HG02885 (cell line): Measurements from ENCODE around the gene TNS1.

Source experiments
- ATAC-seq: cut with Tn5 transposase; IDR thresholded peaks from one replicate; pipeline ENCODE4 v1.9.1; 2021; ENCODE audit warnings: mild to moderate bottlenecking; ENCODE audit not compliant: unreplicated experiment, poor library complexity

TNS1 gene

GRCh38 chr2:218017211-218018053 is 14.6 kb upstream of the TNS1 start:
- ATAC-seq, result no peak

GRCh38 chr2:218016810-218017209 is 14.0 kb upstream of the TNS1 start:
- no peak for ATAC-seq

DNA sequence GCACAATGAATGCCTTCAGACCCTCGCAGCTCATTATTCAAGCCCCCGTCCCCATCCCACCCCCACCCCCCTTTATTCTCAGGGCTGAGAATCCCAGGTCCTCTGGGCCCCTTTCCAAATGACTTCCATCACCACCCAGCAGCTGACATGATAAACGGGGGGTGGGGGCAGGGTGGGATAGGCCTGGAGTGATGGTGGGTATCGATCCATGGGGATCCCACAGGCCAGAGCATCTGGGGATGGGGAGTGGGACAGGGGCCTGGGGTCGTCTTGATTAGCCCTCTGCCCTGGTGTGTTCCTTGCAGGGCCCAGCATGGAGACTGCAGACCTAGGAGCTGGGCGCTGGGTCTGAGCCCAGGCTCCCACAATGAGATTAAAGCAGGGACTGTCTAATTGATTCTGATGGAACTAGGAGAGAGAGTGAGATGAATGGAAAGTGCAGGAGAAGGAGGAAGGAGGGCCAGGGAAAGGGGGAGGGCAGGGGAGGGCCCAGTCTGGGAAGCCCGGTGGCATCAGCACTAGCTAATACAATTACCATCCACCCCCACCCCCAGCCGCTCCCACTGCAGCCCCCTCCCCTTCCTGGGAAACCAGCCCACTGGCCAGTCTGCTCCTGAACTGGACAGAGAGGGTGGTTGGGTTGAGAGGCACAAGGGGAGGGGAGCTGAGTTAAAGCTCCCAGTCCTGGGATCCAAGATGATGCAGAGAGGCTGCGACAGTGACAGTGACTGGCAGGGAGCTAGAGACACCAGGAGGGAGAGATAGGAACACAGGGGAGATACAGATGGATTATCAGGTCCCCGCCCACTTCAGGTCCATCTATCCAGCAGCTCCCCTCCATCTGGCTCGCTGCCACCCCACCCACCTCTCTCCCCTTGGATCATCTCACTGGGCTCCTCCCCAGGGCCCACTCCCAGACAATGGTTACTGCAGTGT is 13.1 kb upstream of the TNS1 start:
- no peak for ATAC-seq

DNA sequence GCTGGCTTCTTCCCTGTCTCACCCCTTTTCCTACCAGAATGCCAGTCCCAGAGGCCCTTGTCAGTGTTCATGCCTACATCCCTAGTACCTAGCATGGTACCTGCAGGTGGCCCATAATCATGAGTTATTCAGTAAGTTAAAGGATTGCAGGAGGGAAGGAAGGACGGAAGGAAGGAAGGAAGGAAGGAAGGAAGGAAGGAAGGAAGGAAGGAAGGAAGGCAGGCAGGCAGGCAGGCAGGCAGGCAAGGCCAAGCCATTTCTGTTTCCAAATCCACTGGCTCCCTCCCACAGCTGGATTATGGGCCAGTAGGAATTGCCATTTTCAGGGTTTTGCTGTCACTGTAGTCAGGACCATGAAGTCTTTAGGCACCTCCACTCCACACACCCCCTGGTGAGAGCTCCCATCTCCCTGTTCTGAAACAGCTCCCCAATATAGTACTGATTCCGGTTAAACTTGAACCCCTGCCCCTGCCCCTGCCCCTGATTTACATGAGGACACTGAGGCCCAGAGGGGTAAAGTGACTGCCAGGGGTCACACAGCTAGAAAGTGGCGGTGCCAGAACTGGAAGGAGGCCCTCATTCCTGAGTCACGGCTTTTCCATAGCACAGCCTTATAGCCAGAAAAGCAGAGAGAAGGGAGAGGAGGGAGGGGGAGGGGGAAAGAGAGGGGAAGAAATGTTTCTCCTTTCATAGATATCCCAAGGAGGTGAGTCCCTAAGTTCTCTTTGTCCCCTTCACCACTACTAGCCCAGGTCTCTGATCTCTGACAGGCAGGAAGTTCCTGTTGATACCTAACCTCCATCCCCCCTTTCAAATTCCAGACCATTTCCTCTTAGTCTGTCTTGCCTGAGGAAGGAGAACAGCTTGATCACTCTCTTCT is 12.2 kb upstream of the TNS1 start:
- ATAC-seq, result no peak

DNA sequence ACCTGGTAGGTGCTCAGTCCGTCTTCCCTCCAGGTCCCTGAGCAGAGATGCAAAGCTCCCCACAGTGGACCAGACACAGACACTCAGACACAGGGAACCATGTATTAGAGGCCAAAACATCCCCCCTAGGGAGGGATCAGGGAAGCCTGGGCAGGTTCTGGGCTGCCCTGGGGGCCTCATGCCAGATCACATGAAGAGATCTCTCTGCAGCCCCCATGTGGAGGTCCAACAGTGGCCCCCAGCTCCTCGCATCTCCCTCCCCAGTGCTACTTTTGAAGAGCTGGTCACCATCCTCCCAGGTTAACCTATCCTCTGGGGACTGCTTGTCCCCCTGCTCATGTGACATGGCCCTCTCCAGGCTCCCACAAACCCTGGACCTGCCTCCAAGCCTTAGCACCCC is 10.5 kb upstream of the TNS1 start:
- ATAC-seq, result no peak

- ATAC-seq, result no peak
Measured at GRCh38 chr2:218012284-218012683, 9.5 kb upstream of the TNS1 start.

- no peak for ATAC-seq
Measured at GRCh38 chr2:218011653-218012040, 8.9 kb upstream of the TNS1 start.

DNA sequence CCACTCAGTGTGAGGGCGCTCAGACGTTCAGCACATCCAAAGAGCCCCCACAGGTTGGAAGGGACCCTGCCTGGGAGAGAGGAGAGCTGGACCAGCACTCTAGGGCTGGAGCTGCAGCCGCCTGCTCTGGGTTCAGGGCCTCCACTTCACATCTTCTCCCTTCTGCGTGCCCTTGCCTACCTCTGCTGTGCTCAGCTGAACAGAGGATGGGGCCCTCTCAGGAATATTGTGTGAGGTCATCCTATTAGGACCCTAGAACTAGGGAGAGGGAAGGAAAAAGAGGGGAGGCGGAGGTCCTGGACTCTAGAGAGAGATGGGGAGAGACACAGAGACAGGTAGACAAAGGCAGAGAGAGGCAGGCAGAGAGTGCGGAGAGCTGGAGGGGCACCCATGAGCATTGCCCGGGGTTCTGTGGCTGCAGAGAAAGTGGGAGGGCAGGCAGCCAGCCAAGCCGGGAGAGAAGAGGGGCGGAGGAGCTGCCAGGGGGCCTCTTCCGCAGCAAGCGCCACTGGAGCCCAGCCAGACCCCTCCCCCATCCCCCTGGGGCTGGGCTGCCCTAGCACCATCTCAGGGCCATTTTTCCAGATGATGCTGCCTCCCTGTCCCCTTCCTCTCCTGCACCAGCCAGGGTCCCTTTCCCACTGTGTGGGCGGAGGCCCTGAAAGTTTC is 8.3 kb upstream of the TNS1 start:
- no peak for ATAC-seq

- no peak for ATAC-seq
Measured at GRCh38 chr2:218010140-218010983, 7.6 kb upstream of the TNS1 start.

- no peak for ATAC-seq
Measured at GRCh38 chr2:218009765-218010139, 7.0 kb upstream of the TNS1 start.

GRCh38 chr2:218009231-218009630 is 6.4 kb upstream of the TNS1 start:
- no peak for ATAC-seq

GRCh38 chr2:218008060-218009040 is 5.6 kb upstream of the TNS1 start:
- ATAC-seq, result no peak

DNA sequence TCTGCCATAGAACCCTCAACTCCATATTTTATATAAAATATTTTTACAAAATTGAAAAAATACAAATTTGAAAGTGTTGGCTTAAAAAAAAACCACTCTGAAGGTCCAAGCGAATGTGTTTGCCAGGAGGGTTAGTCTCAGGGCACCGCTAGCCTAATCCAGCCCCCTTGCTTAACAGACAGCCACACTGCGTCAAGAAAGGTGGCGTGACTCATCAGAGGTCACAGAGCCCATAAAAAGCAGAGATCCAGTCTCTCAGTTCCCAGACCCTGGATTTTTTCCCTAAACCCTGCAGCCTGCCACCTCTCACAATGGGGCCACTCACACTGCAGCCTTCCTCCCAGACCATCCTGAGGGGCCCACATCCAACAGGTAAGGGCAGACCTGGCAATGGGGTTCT is 3.9 kb upstream of the TNS1 start:
- ATAC-seq, result no peak

GRCh38 chr2:218005486-218005885 is 2.7 kb upstream of the TNS1 start:
- ATAC-seq, result no peak

GRCh38 chr2:218005028-218005427 is 2.2 kb upstream of the TNS1 start:
- no peak for ATAC-seq

DNA sequence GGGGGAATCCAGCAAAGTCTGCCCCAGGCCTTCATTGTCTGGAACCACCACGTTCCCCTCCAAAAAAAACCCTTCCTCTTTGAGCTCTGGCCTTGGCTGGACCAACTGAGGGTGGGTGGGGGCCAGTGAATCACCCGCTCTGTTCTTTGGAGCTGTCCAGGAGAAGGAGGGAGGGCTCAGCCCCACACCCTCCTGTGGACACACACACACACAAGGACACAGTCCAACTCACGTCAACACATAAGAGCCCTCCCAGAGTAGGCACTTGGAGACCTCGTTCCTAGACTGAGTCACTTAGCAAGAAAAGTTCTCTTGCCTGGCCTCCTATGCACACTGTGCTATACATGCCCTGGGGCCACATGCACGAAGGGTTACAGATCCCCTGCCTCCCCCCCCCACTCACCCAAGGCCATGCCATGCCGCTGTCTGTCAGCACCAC is 1.2 kb upstream of the TNS1 start:
- ATAC-seq, result no peak

DNA sequence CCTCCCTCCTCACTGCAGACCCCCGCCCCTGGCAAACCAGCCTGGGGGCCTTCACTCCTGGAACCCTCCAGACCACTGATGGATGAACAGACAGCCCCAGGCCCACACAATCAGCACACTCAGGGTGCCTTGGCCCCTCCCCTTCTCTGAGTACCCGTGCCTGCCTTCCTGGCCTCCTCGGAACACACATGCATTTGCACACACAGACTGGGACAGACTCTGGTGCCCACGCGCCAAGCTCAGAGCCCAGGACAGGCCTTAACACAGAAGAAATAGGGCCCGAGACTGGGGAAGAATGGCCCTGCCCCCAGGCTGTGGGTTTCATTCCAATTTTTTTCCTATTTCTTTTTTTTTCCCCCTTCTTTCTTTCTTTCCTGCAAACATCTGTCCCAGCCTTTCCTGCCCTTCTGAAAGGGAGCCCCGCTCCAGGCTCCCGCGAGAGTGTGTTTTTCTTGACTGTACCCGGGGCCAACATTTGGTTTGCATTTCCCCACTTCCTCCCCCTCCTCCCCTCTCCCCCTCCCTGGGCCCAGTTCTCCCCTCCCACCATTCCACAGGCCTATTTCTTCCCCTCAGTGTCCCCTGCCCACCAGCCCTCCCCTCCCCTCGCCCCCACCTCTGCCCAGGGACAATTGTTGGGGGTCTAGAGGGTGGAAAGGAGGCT is 618 bp upstream of the TNS1 start:
- ATAC-seq, result no peak
